GM23338 (cell line): ENCODE measurements around the gene ZNF100.

ENCODE experiments used
- CREB1 ChIP-seq: fragments of 250-450 bp; sonication (Bioruptor Pico); IDR thresholded peaks from 2 replicates; pipeline ENCODE4 v1.5.0; 2020; ENCODE audit warnings: low read depth, mild to moderate bottlenecking, moderate library complexity
- EZH2 ChIP-seq: fragments of 200-600 bp; sonication (generic); IDR thresholded peaks from one replicate; pipeline ENCODE4 v1.8.0; 2017; ENCODE audit warnings: antibody characterized with exemption, mild to moderate bottlenecking, low read depth; ENCODE audit not compliant: unreplicated experiment
- NANOG ChIP-seq: IDR thresholded peaks from 2 replicates; pipeline ENCODE4 v1.6.1; 2016; ENCODE audit warnings: antibody characterized with exemption, borderline replicate concordance
- POLR2AphosphoS5 ChIP-seq: IDR thresholded peaks from 2 replicates; pipeline ENCODE4 v1.6.1; 2016; ENCODE audit warnings: antibody characterized with exemption, low read depth
- TF ChIP-seq, protein P1 (sequence below), 2 experiments: fragments of 200-600 bp in 1 of 2; sonication (generic) in 1 of 2; conservative IDR thresholded peaks; 2 replicates each; pipeline versions ENCODE4 v1.5.1 to v1.6.1; 2016 to 2017; ENCODE audit warnings: antibody characterized with exemption in 2 of 2, low read depth in 2 of 2, mild to moderate bottlenecking in 2 of 2, moderate library complexity in 1 of 2

DNA sequence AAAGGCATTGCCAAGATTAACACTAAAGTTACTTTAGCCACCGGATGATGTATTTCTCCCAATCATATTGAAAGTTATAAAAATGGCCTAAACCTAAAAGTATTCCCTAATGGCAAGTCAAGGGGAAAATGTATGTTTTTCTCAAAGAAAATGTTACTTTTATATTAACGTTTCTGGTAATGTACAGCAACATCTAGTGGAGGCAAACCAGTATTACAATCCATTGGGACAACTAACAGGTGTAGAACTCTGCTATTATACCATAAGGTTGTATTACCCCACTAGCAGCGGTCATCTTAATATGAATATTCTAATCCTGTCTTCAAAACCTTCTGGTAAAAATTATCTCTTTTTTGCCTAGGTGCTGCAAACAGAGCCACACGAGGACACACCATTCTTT, 69.2 kb downstream of the ZNF100 start:
- TF ChIP-seq, protein P1, sequence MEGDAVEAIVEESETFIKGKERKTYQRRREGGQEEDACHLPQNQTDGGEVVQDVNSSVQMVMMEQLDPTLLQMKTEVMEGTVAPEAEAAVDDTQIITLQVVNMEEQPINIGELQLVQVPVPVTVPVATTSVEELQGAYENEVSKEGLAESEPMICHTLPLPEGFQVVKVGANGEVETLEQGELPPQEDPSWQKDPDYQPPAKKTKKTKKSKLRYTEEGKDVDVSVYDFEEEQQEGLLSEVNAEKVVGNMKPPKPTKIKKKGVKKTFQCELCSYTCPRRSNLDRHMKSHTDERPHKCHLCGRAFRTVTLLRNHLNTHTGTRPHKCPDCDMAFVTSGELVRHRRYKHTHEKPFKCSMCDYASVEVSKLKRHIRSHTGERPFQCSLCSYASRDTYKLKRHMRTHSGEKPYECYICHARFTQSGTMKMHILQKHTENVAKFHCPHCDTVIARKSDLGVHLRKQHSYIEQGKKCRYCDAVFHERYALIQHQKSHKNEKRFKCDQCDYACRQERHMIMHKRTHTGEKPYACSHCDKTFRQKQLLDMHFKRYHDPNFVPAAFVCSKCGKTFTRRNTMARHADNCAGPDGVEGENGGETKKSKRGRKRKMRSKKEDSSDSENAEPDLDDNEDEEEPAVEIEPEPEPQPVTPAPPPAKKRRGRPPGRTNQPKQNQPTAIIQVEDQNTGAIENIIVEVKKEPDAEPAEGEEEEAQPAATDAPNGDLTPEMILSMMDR (conservative IDR thresholded peaks at IDR 0.05; ENCODE audit: low read depth in 2 of 2) = peak; percentile 65 to 87
- TF ChIP-seq NANOG (no peak), EZH2 (no peak), CREB1 (CRISPR knock-in tag) (no peak), POLR2AphosphoS5 (no peak)
